ENCODE measurements around the gene CPD. TPM values are rescaled to one million over a fixed set of nuclear protein-coding genes. Genes with fewer than 3 reads are reported as not detected.
A peak's percentile ranks its signal among the peaks of the same experiment; 100 is the strongest.

The CPD gene
- 100 to 1,000 TPM in 1 of 5 donors, 10 to 100 TPM in 4; 19.8 to 278 (median 52.9) TPM for total RNA-seq
- polyA plus RNA-seq, result 1 to 10 TPM; 4.1 to 8.0 (median 6.8) TPM
- long read RNA-seq, donor 1, full-length matches to known transcripts, result 2 of 2 reads
- long read RNA-seq, donor 1, partial matches to known transcripts, result 0 of 2 reads
- long read RNA-seq, donor 1, other reads (novel, unspliced or antisense), result 0 of 2 reads
- long read RNA-seq, donor 2, full-length matches to known transcripts, result 8 of 17 reads
- long read RNA-seq, donor 2, partial matches to known transcripts, result 9 of 17 reads
- long read RNA-seq, donor 2, other reads (novel, unspliced or antisense), result 0 of 17 reads
- long read RNA-seq, donor 3, full-length matches to known transcripts, result 1 of 1 reads
- long read RNA-seq, donor 3, partial matches to known transcripts, result 0 of 1 reads
- long read RNA-seq, donor 3, other reads (novel, unspliced or antisense), result 0 of 1 reads
- long read RNA-seq, donor 4, result 0 reads
- long read RNA-seq, donor 5, full-length matches to known transcripts, result 11 of 24 reads
- long read RNA-seq, donor 5, partial matches to known transcripts, result 13 of 24 reads
- long read RNA-seq, donor 5, other reads (novel, unspliced or antisense), result 0 of 24 reads
- long read RNA-seq, donor 6, full-length matches to known transcripts, result 18 of 48 reads
- long read RNA-seq, donor 6, partial matches to known transcripts, result 30 of 48 reads
- long read RNA-seq, donor 6, other reads (novel, unspliced or antisense), result 0 of 48 reads
- long read RNA-seq, donor 7, full-length matches to known transcripts, result 4 of 4 reads
- long read RNA-seq, donor 7, partial matches to known transcripts, result 0 of 4 reads
- long read RNA-seq, donor 7, other reads (novel, unspliced or antisense), result 0 of 4 reads
- long read RNA-seq, donor 8, full-length matches to known transcripts, result 4 of 4 reads
- long read RNA-seq, donor 8, partial matches to known transcripts, result 0 of 4 reads
- long read RNA-seq, donor 8, other reads (novel, unspliced or antisense), result 0 of 4 reads
- long read RNA-seq, donor 9, partial matches to known transcripts, result 0 of 3 reads
- long read RNA-seq, donor 9, other reads (novel, unspliced or antisense), result 0 of 3 reads
- long read RNA-seq, donor 10, full-length matches to known transcripts, result 4 of 4 reads
- long read RNA-seq, donor 10, partial matches to known transcripts, result 0 of 4 reads
- long read RNA-seq, donor 10, other reads (novel, unspliced or antisense), result 0 of 4 reads

GRCh38 chr17:30378825-30379302, at the start of gene CPD:
Gene CPD (plus strand): TSS chr17:30378927. CDS start chr17:30378981, 54 bp downstream.
- TF ChIP-seq POLR2A (IDR thresholded peaks at IDR 0.05) (peak in 2 of 4 donors; percentile 18 to 31), EP300 (IDR thresholded peaks at IDR 0.05) (no peak), POLR2AphosphoS5 (IDR thresholded peaks at IDR 0.05) (peak; percentile 54 to 88 (median 87))
- TF ChIP-seq, protein P1, sequence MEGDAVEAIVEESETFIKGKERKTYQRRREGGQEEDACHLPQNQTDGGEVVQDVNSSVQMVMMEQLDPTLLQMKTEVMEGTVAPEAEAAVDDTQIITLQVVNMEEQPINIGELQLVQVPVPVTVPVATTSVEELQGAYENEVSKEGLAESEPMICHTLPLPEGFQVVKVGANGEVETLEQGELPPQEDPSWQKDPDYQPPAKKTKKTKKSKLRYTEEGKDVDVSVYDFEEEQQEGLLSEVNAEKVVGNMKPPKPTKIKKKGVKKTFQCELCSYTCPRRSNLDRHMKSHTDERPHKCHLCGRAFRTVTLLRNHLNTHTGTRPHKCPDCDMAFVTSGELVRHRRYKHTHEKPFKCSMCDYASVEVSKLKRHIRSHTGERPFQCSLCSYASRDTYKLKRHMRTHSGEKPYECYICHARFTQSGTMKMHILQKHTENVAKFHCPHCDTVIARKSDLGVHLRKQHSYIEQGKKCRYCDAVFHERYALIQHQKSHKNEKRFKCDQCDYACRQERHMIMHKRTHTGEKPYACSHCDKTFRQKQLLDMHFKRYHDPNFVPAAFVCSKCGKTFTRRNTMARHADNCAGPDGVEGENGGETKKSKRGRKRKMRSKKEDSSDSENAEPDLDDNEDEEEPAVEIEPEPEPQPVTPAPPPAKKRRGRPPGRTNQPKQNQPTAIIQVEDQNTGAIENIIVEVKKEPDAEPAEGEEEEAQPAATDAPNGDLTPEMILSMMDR (IDR thresholded peaks at IDR 0.05), result peak in 2 of 7 experiments; percentile 33 to 42
- Histone ChIP-seq H3K27me3 (no peaks in the 10 kb centered on the region), H3K36me3 (no peaks in the 10 kb centered on the region), H3K9me3 (no peaks in the 10 kb centered on the region), H3K4me3 (peak within 1 kb of the TSS; percentile 66 to 94 (median 92)), H3K27ac (peak within 1 kb of the TSS; percentile 86 to 97 (median 92)), H3K4me1 (peaks cover 25 to 72% (median 50%) of the 10 kb centered on the region in 4 donors)
- intact Hi-C loops (cut with DNase I; ENCODE audit: low total_unique reads), result no loop called here
- peak; percentile 99 for DNase-seq
- WGBS, 5 donors, result 0 to 2% (median 0%) methylated on average over 8 to 59 of the region's 59 CpGs

DNA sequence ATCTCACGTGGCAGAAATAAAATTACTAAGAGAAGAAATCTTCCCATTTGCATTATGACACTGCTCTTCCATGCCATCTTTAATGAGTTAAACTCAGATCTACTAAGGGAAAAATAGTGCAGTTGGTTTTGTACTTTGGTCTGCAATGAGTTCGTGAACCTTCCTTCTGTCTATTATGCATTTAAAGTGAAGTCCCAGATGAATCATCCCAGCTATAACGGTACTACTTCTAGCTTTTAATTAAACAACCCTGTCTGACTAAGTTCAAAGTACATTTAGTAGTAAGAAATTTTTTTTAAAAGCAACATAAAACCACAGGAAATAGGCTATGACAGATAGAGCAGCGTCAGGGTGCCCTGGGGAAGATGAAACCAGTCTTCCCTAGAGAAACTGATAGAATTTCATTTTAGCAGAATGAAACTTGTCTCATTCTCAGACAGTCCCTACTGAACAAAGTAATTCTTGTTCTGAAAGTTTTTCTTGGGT, 46.6 kb upstream of the CPD start:
- no peak overlapping the region for H3K27ac ChIP-seq
- H3K27me3 ChIP-seq, result no peaks in the 10 kb centered on the region
- no peaks in the 10 kb centered on the region for H3K9me3 ChIP-seq
- H3K4me1 ChIP-seq, result no peaks in the 10 kb centered on the region
- 46 to 60% (median 52%) methylated on average over 4 of the region's 4 CpGs for WGBS, 5 donors
- no peaks in the 10 kb centered on the region for H3K36me3 ChIP-seq
- no peak overlapping the region for H3K4me3 ChIP-seq
- peak in 1 of 2 donors; percentile 14 for DNase-seq
- intact Hi-C loops (cut with DNase I; ENCODE audit: low total_unique reads), result no loop called here
- TF ChIP-seq POLR2AphosphoS5 (IDR thresholded peaks at IDR 0.05) (no peak), POLR2A (IDR thresholded peaks at IDR 0.05) (no peak), EP300 (IDR thresholded peaks at IDR 0.05) (no peak)
- TF ChIP-seq, protein P1 (IDR thresholded peaks at IDR 0.05), result no peak

DNA sequence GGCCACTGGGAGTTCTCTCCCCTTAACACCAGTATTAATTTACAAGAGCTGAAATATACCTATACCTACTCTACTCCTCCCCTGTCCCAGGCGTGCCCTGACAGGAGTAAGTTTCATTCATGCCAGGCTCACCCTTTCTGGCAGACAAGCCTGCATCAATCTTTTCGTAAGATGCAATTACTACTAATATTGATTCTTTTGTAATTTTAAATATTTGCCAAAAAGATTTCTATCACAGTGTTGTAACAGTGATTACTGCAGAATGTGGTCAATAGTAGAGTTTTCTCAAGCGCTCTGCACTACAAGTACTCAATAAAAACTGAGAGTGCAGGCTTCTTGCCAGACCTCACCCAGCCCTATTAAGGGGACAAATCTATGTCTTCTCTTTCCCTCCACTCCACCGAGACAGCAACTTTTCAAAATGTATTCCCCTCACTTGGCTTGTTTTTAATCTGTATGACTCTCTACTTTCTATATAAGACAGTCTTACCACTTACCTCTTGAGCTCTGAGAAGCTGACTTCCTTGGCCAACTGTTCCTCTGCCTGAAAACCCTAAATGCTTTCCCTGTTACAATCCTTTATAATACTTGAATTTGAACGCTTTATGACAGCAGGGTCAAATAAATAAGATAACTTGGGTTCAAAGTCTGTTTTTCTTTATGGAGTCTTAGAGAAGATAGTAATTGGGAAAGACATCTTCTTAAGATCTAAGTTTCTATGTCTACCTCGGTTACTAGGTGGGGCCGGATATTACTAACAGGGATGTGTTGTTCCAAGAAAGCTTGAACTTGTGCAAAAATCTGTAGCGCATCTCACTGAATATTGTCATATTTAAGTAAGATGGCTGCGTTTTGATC, 45.0 kb upstream of the CPD start, which contains the start of gene TMIGD1:
Gene TMIGD1 (minus strand): TSS at position 555 of the 858 bp plus-strand sequence. CDS start 1,924 bp downstream, outside the sequence.
- intact Hi-C loops (cut with DNase I; ENCODE audit: low total_unique reads), result no loop called here
- TF ChIP-seq, protein P1 (IDR thresholded peaks at IDR 0.05), result no peak
- TF ChIP-seq POLR2AphosphoS5 (IDR thresholded peaks at IDR 0.05) (no peak), EP300 (IDR thresholded peaks at IDR 0.05) (no peak), POLR2A (IDR thresholded peaks at IDR 0.05) (no peak)
- no peak for DNase-seq
- H3K27me3 ChIP-seq, result no peaks in the 10 kb centered on the region
- H3K36me3 ChIP-seq, result no peaks in the 10 kb centered on the region
- 62 to 76% (median 68%) methylated on average over 9 of the region's 9 CpGs for WGBS, 5 donors
- no peak within 1 kb of the TSS for H3K4me3 ChIP-seq
- no peaks in the 10 kb centered on the region for H3K4me1 ChIP-seq
- H3K27ac ChIP-seq, result no peak within 1 kb of the TSS
- no peaks in the 10 kb centered on the region for H3K9me3 ChIP-seq
